Astrocyte of the cerebellum (primary cell): ENCODE data around the gene DDX1.

Experiments used
- DNase-seq: peaks from one replicate; pipeline ENCODE4 v3.0.0-alpha.2; 2011; ENCODE audit warnings: low read depth
- H3K4me3 ChIP-seq: 2 replicates; pipeline ENCODE4 v1.5.1; 2011; ENCODE audit warnings: mild to moderate bottlenecking, low read depth, low read length, moderate library complexity
- in situ Hi-C: cut with HindIII; loops from 2 replicates; pipeline ENCODE4 v1.10.0; 2017; ENCODE audit warnings: low sequenced_read_pairs
- TF ChIP-seq, protein P1 (sequence below): IDR thresholded peaks from 2 replicates; pipeline ENCODE4 v1.5.1; 2012; ENCODE audit warnings: low read length, low read depth, moderate library complexity, mild to moderate bottlenecking; ENCODE audit errors: missing control alignments

Gene DDX1

DNA sequence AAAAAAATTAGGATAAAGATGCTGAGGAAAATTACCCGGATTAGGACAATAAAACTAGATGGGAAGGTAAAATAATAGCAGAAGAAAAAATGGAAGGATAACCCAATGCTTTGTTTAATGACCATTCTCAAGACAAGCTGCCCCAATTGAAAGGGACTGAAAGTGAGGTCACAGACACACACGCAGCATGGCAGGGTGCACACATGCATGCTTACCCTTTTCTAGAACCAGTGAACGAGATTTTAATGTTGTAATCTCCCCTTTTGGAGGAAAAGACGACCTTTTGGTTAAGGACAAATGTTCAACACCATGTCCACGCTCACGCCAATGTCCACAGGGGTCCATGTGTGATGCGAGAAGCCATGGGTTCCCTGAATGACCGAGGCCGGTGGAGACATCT, 70.9 kb downstream of the DDX1 start:
- TF ChIP-seq, protein P1, sequence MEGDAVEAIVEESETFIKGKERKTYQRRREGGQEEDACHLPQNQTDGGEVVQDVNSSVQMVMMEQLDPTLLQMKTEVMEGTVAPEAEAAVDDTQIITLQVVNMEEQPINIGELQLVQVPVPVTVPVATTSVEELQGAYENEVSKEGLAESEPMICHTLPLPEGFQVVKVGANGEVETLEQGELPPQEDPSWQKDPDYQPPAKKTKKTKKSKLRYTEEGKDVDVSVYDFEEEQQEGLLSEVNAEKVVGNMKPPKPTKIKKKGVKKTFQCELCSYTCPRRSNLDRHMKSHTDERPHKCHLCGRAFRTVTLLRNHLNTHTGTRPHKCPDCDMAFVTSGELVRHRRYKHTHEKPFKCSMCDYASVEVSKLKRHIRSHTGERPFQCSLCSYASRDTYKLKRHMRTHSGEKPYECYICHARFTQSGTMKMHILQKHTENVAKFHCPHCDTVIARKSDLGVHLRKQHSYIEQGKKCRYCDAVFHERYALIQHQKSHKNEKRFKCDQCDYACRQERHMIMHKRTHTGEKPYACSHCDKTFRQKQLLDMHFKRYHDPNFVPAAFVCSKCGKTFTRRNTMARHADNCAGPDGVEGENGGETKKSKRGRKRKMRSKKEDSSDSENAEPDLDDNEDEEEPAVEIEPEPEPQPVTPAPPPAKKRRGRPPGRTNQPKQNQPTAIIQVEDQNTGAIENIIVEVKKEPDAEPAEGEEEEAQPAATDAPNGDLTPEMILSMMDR: no peak
- in situ Hi-C loops: no loop called here
- no peak overlapping the region for H3K4me3 ChIP-seq
- DNase-seq: no peak

DNA sequence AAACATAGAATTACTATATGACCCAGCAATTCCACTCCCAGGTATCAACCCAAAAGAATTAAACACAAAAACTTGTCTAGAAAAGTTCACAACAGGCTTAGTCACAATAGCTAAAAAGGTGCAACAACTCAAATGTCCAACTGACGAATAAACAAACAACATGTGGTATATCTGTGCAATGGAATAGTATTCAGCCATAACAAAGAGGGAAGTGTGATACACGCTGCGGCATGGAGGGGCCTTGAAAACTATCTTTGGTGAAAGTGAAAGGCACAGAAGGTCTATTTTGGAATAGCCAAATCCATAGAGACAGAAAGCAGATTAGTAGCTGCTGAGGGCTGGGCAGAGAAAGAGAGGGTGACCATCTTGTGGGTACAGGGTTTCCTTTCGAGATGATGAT, 72.1 kb downstream of the DDX1 start:
- no peak overlapping the region for H3K4me3 ChIP-seq
- in situ Hi-C loops: no loop called here
- DNase-seq: no peak
- TF ChIP-seq, protein P1: no peak

DNA sequence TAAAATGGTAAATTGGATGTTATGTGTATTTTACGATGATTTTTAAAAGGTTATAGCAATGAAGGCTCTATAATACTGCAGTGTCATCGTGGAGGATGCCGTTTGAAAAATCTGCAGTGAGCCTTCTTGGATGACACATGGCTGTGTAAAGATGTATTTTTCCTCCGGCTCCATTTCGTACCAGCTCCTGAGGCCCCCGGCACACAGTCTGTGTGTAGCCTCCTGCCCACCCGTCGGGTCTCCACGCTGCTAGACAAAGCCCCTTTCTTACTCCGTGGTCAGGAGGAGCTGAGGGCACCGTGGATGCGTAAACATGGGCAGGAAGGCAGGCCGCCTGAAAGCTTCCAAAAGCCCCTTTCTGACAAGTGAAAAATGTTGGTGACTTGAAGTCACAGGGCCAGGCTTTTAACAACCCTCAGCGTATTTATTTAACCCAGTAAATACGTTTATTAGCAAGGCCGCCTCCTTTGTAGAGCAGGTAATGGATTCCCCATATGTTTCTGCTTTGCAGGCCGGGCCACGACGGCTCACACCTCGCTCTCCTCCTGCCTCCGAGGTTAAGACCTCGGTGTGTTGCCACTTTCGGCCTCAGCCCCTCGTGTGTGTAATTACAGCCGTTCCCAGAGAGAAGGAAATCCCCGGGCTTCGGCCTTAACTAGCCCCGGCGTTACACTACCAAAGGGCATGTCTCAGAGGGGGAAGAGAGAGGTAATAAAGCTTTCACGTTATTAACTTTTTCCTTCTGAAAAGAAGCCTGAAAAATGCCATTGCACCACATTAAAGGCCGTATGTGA, 72.8 kb downstream of the DDX1 start:
- no peak overlapping the region for H3K4me3 ChIP-seq
- in situ Hi-C loops: no loop called here
- TF ChIP-seq, protein P1: no peak
- no peak for DNase-seq

DNA sequence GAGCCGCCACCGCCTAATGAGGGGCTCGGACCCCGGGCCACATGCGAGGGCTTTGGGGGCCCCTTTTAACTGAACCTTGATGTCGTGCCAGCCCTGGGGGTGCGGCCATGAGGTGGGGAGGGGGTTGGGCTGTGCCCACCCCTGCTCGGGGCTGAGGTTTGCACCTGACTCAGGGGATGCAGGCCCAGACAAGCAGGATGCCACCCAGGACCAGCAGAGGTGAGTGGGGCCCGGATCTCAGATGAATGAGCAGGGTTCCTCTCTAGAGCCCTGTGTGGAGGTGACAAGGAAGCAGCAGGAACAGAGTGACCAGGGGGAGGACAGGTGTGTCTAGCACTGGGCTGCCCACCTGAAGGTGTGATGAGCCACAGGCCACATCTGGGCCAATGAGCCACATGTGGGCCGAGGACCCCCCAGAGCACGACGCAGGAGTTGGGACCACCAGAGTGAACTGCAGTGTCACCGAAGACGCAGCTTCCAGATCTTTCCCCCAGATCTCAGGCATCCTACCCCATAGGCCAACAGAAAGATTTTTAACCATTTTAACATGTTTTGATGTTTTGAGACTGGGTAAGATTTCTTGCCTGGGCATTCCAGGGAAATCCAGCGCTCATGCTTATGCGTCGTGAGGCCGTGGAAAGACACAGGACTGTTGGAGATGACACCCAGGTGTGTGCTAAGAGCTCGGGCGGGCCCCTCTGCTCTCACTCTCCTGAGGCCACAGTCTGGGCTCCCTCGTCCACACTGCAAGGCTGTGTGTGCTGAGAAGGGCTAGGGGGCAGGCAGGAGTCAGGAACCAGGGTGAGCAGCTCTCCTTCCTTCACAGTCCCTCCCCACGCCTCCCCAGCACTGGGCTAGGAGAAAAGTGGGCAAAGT, 73.6 kb downstream of the DDX1 start:
- DNase-seq: no peak
- TF ChIP-seq, protein P1: no peak
- in situ Hi-C loops: no loop called here
- no peak overlapping the region for H3K4me3 ChIP-seq

DNA sequence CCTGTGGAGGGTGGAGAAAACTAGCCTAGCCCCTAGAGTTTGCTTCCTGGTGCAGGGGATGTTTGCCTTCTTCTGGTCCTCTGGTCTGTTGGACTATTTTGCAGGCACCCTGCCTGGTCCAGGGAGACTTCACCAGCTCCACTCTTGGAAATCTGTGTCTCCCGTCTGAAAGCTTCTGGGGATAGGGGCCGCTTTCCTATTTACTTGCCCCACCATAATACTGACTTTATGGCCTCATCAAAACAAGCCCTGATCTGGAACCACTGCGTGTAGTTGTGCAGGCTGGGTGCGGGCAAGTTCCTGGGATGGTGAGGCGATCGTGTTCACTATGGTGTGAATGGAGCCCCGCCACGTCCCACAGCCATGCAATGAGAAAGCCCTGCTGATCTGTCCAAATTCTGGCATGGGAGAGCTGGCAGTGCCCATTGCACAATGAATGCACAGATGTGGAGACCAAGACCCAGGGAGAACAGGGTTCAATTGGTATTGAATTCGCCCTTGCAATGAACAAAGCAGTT, 74.3 kb downstream of the DDX1 start:
- TF ChIP-seq, protein P1: no peak
- DNase-seq: no peak
- no peak overlapping the region for H3K4me3 ChIP-seq
- in situ Hi-C loops: no loop called here
